ENCODE results near the gene EIF4E3.

Gene EIF4E3

DNA sequence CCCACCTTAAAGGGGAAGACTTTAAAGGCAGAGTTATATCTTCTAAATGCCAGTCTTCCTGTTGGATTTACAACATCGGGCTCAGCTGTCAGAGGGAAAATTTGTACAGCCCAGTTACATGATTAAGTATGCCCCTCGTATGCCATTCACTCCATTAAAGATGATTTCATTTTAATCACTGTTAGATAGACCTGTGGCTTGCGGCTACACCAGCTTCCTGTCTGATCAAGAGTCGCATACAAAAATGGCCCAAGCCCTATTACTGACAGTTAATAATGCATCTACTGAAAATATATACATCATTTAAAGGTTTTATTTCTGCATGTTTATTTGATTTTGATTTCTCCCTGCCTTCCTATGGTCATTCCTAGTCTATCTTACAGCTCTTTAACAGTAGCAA is 7.1 kb downstream of the EIF4E3 start:
- Histone ChIP-seq H3K4me2 (no peak overlapping the region), H3K36me3 (no peaks in the 10 kb centered on the region), H3K4me3 (no peak overlapping the region), H3K4me1 (peaks cover 0 to 10% (median 0%) of the 10 kb centered on the region in 10 experiments; a peak in 7 of 20 replicates), H3K27ac (no peak overlapping the region), H3K27me3 (peaks cover 8 to 11% (median 10%) of the 10 kb centered on the region in 11 experiments), H3K9me3 (replicated peaks in 1 of 11) (no peaks in the 10 kb centered on the region), H4K20me1 (no peaks in the 10 kb centered on the region; a peak in 2 of 22 replicates), H3K9ac (no peak overlapping the region)
- TF ChIP-seq Cebpa-rat (IDR thresholded peaks at IDR 0.05) = no peak

DNA sequence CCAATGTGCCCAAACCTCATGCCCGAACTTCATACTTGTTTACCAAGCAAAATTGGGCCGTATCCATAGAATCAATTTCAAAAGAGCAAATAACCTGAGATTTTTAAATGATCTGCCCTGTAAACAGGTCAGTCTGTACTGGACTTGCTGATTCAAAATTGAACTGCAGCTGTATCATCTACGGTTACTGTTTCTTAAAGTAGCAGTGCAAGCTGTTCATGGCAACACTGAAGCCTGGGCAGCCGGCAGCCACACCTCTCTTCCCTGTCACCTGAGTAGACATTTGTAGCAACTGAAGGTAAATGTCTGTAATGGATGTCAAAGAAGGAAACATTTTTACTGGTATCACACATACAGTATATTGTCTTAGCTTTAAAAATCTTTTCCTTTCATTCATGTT is 10.6 kb downstream of the EIF4E3 start:
- no peak overlapping the region for H3K4me2 ChIP-seq
- H4K20me1 ChIP-seq = no peaks in the 10 kb centered on the region; a peak in 1 of 22 replicates
- H3K4me3 ChIP-seq = no peak overlapping the region
- no peak overlapping the region for H3K27ac ChIP-seq
- TF ChIP-seq Cebpa-rat (IDR thresholded peaks at IDR 0.05) = no peak
- no peaks in the 10 kb centered on the region for H3K36me3 ChIP-seq
- no peaks in the 10 kb centered on the region for H3K4me1 ChIP-seq
- H3K9me3 ChIP-seq (replicated peaks in 1 of 11) = no peaks in the 10 kb centered on the region
- H3K9ac ChIP-seq = no peak overlapping the region
- H3K27me3 ChIP-seq = no peaks in the 10 kb centered on the region

DNA sequence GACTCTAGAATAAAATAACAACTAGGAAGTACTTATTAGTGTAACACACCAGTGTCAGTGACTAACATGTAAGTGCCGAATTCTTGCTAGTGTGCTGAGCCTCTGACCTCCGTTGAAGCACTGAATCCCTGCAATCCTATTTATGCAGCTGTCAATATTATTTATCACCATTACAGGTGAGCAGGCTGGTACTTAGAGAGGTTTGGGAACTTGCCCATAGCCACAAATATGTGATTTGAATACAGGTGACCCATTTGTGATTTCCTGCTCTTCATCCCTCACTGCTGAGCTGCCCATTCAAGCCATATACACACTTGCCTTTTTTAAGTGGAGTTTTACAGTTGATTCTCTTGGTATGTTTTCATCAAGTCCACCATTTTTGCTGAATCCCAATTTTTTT is 12.2 kb downstream of the EIF4E3 start:
- no peak overlapping the region for H3K4me2 ChIP-seq
- H3K27me3 ChIP-seq = no peaks in the 10 kb centered on the region
- no peak overlapping the region for H3K27ac ChIP-seq
- no peaks in the 10 kb centered on the region for H3K36me3 ChIP-seq
- H4K20me1 ChIP-seq = no peaks in the 10 kb centered on the region; a peak in 1 of 22 replicates
- H3K9ac ChIP-seq = no peak overlapping the region
- no peak overlapping the region for H3K4me3 ChIP-seq
- no peaks in the 10 kb centered on the region for H3K9me3 ChIP-seq (replicated peaks in 1 of 11)
- H3K4me1 ChIP-seq = no peaks in the 10 kb centered on the region
- TF ChIP-seq Cebpa-rat (IDR thresholded peaks at IDR 0.05) = no peak

DNA sequence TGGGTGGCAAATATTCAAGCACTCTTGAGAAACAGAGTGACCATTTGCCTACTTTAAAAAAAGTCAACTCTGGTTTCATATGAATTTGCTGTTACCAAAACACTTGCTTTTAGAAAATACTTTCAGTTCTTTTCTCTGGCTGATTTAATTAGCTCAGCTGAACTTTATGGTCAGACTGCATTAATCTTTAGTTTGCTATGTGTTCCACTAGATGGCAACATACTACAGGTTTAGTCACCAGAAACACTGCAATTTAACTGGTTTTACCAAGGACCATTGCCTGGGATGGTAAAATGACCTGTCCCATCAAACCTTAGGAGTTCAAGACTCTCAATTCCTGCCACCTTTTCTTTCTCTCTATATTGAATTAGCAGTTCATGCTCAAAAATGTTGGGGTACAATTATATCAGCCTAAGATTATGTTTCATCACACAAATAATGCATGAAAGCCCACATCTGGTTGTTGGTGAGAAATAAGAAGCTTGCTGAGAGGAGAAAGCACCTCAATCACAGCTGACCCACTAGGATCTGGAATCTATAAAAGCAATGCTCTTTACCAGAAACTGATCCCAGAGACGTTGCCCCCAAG is 14.2 kb downstream of the EIF4E3 start:
- H3K36me3 ChIP-seq = no peaks in the 10 kb centered on the region
- no peak overlapping the region for H3K4me3 ChIP-seq
- H3K27me3 ChIP-seq = no peaks in the 10 kb centered on the region
- no peak overlapping the region for H3K9ac ChIP-seq
- no peaks in the 10 kb centered on the region; a peak in 1 of 22 replicates for H4K20me1 ChIP-seq
- H3K9me3 ChIP-seq (replicated peaks in 1 of 11) = no peaks in the 10 kb centered on the region
- TF ChIP-seq Cebpa-rat (IDR thresholded peaks at IDR 0.05) = no peak
- H3K4me2 ChIP-seq = no peak overlapping the region
- no peaks in the 10 kb centered on the region for H3K4me1 ChIP-seq
- no peak overlapping the region for H3K27ac ChIP-seq

DNA sequence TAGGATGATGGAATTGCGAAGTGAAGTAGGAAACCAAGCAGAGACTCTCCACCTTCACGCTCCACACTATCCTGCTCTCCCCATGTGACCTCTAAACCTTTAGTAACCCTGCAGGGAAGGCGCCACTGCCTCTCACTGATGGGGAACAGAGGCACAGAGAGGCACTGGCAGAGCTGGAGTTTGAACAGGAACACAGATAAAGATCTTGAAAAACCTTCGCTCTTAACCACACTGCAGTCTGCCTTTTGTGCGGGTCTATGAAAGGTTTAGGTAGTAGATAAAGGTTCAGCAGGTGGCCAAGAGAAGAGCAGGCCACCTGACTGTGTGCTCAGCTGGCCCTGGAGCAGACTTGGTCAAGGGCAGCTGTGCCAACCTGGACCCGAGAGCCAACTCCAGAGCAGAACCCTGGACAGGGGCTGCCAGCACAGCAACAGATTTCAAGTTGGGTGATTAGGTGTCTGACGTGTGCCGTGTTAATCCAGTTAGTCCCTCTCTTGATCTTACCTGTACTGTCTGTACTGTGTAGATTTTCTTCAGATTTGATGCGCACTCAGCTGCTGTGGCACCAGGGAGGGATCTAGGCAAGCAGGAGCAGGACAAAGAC is 15.2 kb downstream of the EIF4E3 start:
- Histone ChIP-seq H3K36me3 (no peaks in the 10 kb centered on the region), H3K27ac (no peak overlapping the region), H3K4me2 (no peak overlapping the region), H3K4me1 (no peaks in the 10 kb centered on the region), H3K4me3 (no peak overlapping the region), H3K9ac (0 out of 22 replicates have a peak overlapping the region, but pooled peaks of 1 of the 11 experiments have one; percentile 2), H3K9me3 (replicated peaks in 1 of 11) (no peaks in the 10 kb centered on the region), H4K20me1 (no peaks in the 10 kb centered on the region), H3K27me3 (no peaks in the 10 kb centered on the region)
- TF ChIP-seq Cebpa-rat (IDR thresholded peaks at IDR 0.05) = no peak

DNA sequence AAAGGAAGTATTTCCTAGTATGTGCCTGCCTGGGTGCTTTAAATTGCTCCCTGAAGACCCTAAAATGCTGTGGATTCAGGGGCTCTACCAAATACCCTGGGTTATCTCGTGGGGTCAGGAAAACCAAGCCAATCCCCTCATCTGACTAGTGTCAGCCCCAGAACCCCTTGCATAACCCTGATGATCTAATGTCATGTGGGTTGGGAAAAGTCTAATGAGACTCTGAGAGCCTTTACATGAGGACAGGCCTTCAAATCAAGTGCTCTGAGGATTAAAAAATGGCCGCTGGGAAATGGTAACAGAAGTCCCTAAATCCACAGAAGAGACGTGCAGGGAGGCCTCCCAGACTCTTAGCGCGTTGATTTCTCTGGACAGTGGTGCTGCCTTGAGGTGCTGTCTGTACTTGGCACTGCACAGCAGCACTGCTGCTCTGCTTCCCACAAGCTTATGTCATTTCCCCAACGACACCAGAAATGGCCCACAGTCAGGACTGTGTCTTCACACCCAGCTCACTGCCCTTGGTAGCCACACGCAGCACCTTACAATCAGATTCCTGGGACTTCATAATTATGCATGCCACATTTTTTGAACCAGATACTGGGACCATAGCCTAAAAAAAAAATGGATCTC is 16.6 kb downstream of the EIF4E3 start:
- no peak for TF ChIP-seq Cebpa-rat (IDR thresholded peaks at IDR 0.05)
- no peak overlapping the region for H3K4me2 ChIP-seq
- H4K20me1 ChIP-seq = no peaks in the 10 kb centered on the region

DNA sequence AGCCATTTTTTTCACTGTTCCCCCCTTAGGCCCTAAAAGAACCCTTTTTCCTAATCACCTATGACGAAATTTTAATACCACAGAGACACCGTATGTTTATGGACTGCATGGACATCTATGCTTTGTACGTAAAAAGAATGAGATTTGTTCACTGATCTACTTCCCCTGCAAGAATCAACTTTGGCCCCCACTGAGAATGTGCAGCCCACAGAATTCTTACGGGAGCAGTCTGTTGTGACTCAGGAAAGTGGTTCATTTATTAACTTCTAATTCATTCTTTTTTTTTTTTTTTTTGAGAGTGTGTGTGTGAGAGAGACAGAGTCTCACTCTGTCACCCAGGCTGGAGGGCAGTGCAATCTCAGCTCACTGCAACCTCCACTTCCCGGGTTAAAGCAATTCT is 17.6 kb downstream of the EIF4E3 start:
- Histone ChIP-seq H4K20me1 (no peaks in the 10 kb centered on the region), H3K4me2 (no peak overlapping the region), H3K4me3 (no peak overlapping the region), H3K36me3 (no peaks in the 10 kb centered on the region), H3K9me3 (replicated peaks in 1 of 11) (no peaks in the 10 kb centered on the region), H3K4me1 (peaks cover 0 to 6% (median 0%) of the 10 kb centered on the region in 10 experiments; a peak in 2 of 20 replicates), H3K27ac (no peak overlapping the region), H3K27me3 (no peaks in the 10 kb centered on the region), H3K9ac (no peak overlapping the region)
- TF ChIP-seq Cebpa-rat (IDR thresholded peaks at IDR 0.05) = no peak

More for the DNA sequence above, 16.6 kb downstream of the EIF4E3 start:
- H3K4me3 ChIP-seq = no peak overlapping the region
- no peaks in the 10 kb centered on the region for H3K9me3 ChIP-seq (replicated peaks in 1 of 11)
- H3K4me1 ChIP-seq = no peaks in the 10 kb centered on the region
- no peaks in the 10 kb centered on the region for H3K36me3 ChIP-seq
- no peak overlapping the region for H3K9ac ChIP-seq
- no peaks in the 10 kb centered on the region for H3K27me3 ChIP-seq
- H3K27ac ChIP-seq = no peak overlapping the region

DNA sequence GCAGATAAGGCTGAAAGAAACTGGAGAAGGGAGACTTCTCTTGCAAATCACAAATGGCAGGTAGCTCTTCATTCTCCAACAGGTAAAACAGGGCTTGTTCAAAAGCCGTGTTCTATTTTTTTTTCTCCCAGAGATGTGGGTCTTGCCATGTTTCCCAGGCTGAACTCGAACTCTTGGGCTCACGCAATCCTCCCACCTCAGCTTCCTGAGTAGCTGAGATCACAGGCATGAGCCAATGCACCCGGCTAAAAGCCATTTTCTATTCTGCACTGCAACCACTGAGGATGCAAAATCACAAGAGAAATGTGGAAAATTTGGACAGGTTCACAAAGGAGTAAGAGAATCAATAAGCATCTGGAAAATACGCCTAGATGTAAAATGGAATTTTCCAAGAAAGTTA is 19.5 kb downstream of the EIF4E3 start:
- Histone ChIP-seq H3K27ac (no peak overlapping the region), H3K27me3 (no peaks in the 10 kb centered on the region), H3K4me3 (no peak overlapping the region), H3K4me1 (peaks cover 0 to 9% (median 0%) of the 10 kb centered on the region in 10 experiments; a peak in 2 of 20 replicates), H3K9ac (no peak overlapping the region), H3K9me3 (replicated peaks in 1 of 11) (no peaks in the 10 kb centered on the region), H4K20me1 (no peaks in the 10 kb centered on the region), H3K36me3 (no peaks in the 10 kb centered on the region), H3K4me2 (no peak overlapping the region)
- no peak for TF ChIP-seq Cebpa-rat (IDR thresholded peaks at IDR 0.05)

DNA sequence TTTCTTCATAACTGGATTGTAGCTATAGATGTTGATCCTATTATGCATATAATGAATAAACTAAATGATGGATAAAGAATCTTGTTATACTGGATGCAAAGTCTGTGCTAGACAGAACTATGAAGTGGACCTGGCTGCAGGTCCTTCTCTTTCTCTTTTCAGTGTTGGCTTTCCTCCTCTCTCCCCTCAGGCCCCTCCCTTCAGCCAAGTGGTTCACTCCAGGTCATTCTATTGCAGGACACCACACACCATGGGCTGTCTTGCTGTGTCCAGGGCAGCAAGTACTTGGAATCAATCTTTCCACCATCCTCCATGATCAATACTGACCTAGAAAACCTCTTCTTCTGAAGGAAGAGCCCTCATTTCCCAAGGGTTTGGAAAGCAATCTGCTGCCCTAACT is 20.3 kb downstream of the EIF4E3 start:
- H3K9me3 ChIP-seq (replicated peaks in 1 of 11) = no peaks in the 10 kb centered on the region
- H4K20me1 ChIP-seq = no peaks in the 10 kb centered on the region
- H3K36me3 ChIP-seq = no peaks in the 10 kb centered on the region
- H3K9ac ChIP-seq = no peak overlapping the region
- no peak overlapping the region for H3K27ac ChIP-seq
- no peak overlapping the region for H3K4me2 ChIP-seq
- no peaks in the 10 kb centered on the region for H3K27me3 ChIP-seq
- peaks cover 0 to 9% (median 0%) of the 10 kb centered on the region in 10 experiments; a peak in 2 of 20 replicates for H3K4me1 ChIP-seq
- TF ChIP-seq Cebpa-rat (IDR thresholded peaks at IDR 0.05) = no peak
- no peak overlapping the region for H3K4me3 ChIP-seq

DNA sequence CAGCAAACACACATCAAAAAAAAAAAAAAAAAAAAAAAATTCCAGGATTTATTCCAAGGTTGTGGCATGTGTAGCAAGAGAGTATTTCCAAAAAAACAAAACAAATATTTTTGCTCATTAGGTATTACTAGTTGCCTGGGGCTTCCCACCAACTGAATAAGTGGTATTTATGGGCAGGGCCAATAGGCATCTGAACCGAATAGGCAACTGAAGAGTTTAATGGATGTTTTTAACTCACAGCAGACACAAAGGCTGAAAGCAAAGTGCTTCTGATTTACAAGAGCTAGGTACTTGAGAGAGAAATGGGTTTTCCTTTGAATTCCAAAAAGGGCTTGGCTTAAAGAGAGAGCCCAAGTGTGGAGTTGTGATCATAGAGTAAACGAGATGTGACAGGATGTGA is 21.4 kb downstream of the EIF4E3 start:
- Histone ChIP-seq H3K36me3 (no peaks in the 10 kb centered on the region), H3K27ac (no peak overlapping the region), H3K9me3 (replicated peaks in 1 of 11) (no peaks in the 10 kb centered on the region), H3K4me3 (no peak overlapping the region), H3K27me3 (no peaks in the 10 kb centered on the region), H3K4me1 (peaks cover 0 to 9% (median 0%) of the 10 kb centered on the region in 10 experiments; a peak in 2 of 20 replicates), H3K9ac (no peak overlapping the region), H3K4me2 (no peak overlapping the region), H4K20me1 (no peaks in the 10 kb centered on the region)
- no peak for TF ChIP-seq Cebpa-rat (IDR thresholded peaks at IDR 0.05)
